GM12801 (cell line): ENCODE data around the gene NACA2.

Experiments used
- CTCF ChIP-seq: IDR thresholded peaks from one replicate; pipeline ENCODE4 v1.5.1; 2011; ENCODE audit warnings: control low read depth; ENCODE audit not compliant: insufficient read length; ENCODE audit errors: extremely low read depth

The NACA2 gene

GRCh38 chr17:61591018-61591417 lies at the start of gene NACA2:
TSS of gene NACA2 (minus strand) at chr17:61591219. CDS start at chr17:61591180, 39 bp downstream.
- TF ChIP-seq CTCF: no peak

- no peak for TF ChIP-seq CTCF
Measured at GRCh38 chr17:61639818-61640217, 48.8 kb upstream of the NACA2 start.

GRCh38 chr17:61638087-61638486 lies 47.1 kb upstream of the NACA2 start:
- no peak for TF ChIP-seq CTCF

DNA sequence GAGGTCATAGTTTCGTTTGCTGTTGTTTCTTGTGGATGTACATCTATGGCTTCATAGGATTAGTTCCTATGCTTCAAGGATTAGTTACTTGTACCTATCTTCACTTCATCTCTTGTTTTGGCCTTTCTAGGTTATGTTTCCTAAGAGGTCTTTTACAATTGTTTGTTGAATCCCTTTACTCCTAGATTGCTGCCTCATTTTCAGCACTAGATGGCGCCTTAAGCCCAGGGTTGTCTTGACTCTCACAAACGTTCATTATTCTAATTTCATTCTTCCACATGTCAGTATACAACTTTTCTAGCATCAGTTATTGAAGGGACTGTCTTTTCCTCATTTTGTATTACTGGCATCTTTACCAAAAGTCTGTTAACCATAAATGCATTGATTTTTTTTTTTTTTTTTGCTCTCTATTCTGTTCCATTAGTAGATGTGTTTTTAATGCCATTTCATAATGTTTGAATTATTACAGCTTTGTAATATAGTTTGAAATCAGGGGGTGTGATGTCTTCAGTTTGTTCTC lies 45.0 kb upstream of the NACA2 start:
- TF ChIP-seq CTCF: no peak

- TF ChIP-seq CTCF: no peak
Measured at GRCh38 chr17:61634942-61635538, 44.0 kb upstream of the NACA2 start.

DNA sequence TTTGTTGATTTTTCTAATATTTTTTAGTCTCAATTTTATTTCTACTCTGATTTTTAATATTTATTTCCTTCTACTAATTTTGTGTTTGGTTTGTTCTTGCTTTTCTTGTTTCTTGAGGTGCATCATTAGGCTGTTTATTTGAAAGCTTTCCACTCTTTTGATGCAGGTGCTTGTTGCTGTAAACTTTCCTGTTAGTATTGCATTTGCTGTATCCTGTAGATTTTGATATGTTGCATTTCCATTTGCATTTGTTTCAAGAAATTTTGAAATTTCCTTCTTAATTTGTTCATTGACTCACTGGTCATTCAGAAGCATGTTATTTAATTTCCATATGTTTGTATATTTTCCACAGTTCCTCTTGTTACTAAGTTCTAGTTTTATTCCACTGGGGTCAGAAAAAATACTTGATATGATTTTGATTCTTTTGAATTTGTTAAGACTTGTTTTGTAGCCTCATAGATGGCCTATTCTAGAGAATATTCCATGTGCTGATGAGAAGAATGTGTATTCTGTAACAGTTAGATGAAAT lies 43.1 kb upstream of the NACA2 start:
- no peak for TF ChIP-seq CTCF

DNA sequence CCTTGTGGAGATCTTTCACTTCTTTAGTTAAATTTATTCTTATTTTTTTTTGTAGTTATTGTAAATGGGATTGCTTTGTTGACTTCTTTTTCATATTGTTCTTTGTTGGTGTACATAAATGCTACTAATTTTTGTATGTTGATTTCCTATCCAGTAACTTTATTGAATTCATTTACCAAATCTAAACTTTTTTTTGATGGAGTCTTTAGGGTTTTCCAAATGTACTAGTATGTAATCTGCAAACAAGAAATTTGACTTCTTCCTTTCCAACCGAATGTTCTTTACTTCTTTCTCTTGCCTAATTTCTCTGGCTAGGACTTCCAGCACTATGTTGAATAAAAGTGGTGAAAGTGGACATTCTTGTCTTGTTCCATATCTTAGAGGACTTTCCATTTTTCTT lies 41.8 kb upstream of the NACA2 start:
- no peak for TF ChIP-seq CTCF
